Duodenal mucosa (tissue), 2 donors: ENCODE results near the gene GNPDA1.

Experiments used
- H3K27ac ChIP-seq: one replicate; pipeline ENCODE4 v1.7.0; 2013; ENCODE audit warnings: low read depth, low read length
- H3K27me3 ChIP-seq, 2 donors: one replicate each; pipeline ENCODE4 v1.7.0; 2013; ENCODE audit warnings: low read length in 2 of 2, control low read depth in 1 of 2; ENCODE audit not compliant: insufficient read depth in 2 of 2, control insufficient read depth in 1 of 2
- H3K36me3 ChIP-seq, 2 donors: one replicate each; pipeline ENCODE4 v1.7.0; 2013; ENCODE audit warnings: low read length in 2 of 2, control low read depth in 1 of 2; ENCODE audit not compliant: insufficient read depth in 2 of 2, control insufficient read depth in 1 of 2
- H3K4me1 ChIP-seq, 2 donors: one replicate each; pipeline ENCODE4 v1.7.0; 2013; ENCODE audit warnings: low read length in 2 of 2, control low read depth in 1 of 2; ENCODE audit not compliant: insufficient read depth in 2 of 2, control insufficient read depth in 1 of 2
- H3K4me3 ChIP-seq, 2 donors: one replicate each; pipeline ENCODE4 v1.7.0; 2013; ENCODE audit warnings: low read length in 2 of 2, low read depth in 1 of 2
- H3K9ac ChIP-seq, 2 donors: one replicate each; pipeline ENCODE4 v1.7.0; 2013; ENCODE audit warnings: low read length in 2 of 2, low read depth in 1 of 2
- H3K9me3 ChIP-seq, 2 donors: one replicate each; pipeline ENCODE4 v1.7.0; 2013; ENCODE audit warnings: low read length in 2 of 2, control low read depth in 1 of 2; ENCODE audit not compliant: control insufficient read depth in 1 of 2

GNPDA1 gene

GRCh38 chr5:141994511-141995136, 18.2 kb downstream of the GNPDA1 start:
- H3K36me3 ChIP-seq = peaks cover 11 to 23% of the 10 kb centered on the region in 2 donors
- peaks cover 5 to 7% of the 10 kb centered on the region in 2 donors for H3K4me1 ChIP-seq
- H3K9ac ChIP-seq = no peak overlapping the region
- H3K27ac ChIP-seq = no peak overlapping the region
- H3K27me3 ChIP-seq = no peaks in the 10 kb centered on the region
- H3K9me3 ChIP-seq = no peaks in the 10 kb centered on the region
- H3K4me3 ChIP-seq = no peak overlapping the region

- Histone ChIP-seq H3K4me3 (no peak overlapping the region), H3K27ac (no peak overlapping the region), H3K9me3 (no peaks in the 10 kb centered on the region), H3K27me3 (no peaks in the 10 kb centered on the region), H3K36me3 (peaks cover 15 to 33% of the 10 kb centered on the region in 2 donors), H3K4me1 (peaks cover 2 to 4% of the 10 kb centered on the region in 2 donors), H3K9ac (no peak overlapping the region)
Observed at GRCh38 chr5:141992349-141992963, 20.4 kb downstream of the GNPDA1 start.

- H3K9ac ChIP-seq = no peak overlapping the region
- no peak overlapping the region for H3K4me3 ChIP-seq
- no peaks in the 10 kb centered on the region for H3K27me3 ChIP-seq
- H3K36me3 ChIP-seq = peaks cover 28 to 48% of the 10 kb centered on the region in 2 donors
- H3K27ac ChIP-seq = no peak overlapping the region
- H3K4me1 ChIP-seq = no peaks in the 10 kb centered on the region
- no peaks in the 10 kb centered on the region for H3K9me3 ChIP-seq
Observed at GRCh38 chr5:141989720-141990119, 23.1 kb downstream of the GNPDA1 start.

DNA sequence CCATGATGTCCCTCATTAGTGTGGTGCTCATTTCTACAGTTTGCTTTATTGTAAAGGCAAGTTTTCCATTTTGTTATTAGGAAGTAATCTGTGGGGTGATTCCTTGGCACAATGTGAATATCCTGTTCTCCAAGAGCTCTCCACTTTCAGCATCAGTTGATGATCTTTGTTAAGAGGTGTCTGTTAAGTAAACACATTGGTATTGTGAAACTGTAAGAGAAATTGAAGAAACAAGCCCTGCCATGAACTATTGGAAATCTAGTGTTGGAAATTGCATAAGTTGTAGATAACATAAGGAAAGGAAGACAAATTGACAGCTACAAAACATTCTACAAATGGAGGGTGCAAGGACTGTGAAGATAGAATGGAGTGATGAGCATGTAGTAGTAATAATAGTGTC, 26.8 kb downstream of the GNPDA1 start:
- Histone ChIP-seq H3K9ac (no peak overlapping the region), H3K27ac (no peak overlapping the region), H3K4me1 (no peaks in the 10 kb centered on the region), H3K4me3 (no peak overlapping the region), H3K36me3 (peaks cover 31 to 60% of the 10 kb centered on the region in 2 donors), H3K9me3 (no peaks in the 10 kb centered on the region), H3K27me3 (no peaks in the 10 kb centered on the region)

DNA sequence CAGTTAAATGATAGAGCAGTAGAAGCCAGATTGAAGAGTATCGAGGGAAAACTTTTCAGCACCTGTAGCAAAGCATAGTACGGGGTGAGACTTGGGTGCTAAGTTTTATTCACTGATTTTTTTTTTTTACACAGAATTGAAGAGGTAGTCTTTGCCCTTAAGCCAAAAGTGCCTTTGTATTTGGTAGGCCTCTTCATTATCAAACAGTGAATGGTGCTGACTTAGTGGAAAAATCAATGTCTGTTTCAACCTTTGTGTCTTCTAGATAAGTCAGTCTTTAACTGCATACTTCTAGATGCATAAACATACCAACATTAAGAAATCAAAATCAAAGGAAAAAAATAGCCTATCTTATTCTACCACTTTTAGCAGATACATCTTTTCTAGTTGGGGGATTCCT, 30.2 kb downstream of the GNPDA1 start:
- Histone ChIP-seq H3K27ac (no peak overlapping the region), H3K9me3 (no peaks in the 10 kb centered on the region), H3K27me3 (no peaks in the 10 kb centered on the region), H3K4me1 (peaks cover 10 to 14% of the 10 kb centered on the region in 2 donors), H3K36me3 (peaks cover 40 to 72% of the 10 kb centered on the region in 2 donors), H3K4me3 (no peak overlapping the region), H3K9ac (no peak overlapping the region)

- Histone ChIP-seq H3K27ac (no peak overlapping the region), H3K9ac (no peak overlapping the region), H3K9me3 (no peaks in the 10 kb centered on the region), H3K4me1 (peaks cover 10 to 28% of the 10 kb centered on the region in 2 donors), H3K27me3 (no peaks in the 10 kb centered on the region), H3K36me3 (peaks cover 37 to 62% of the 10 kb centered on the region in 2 donors), H3K4me3 (no peak overlapping the region)
Observed at GRCh38 chr5:141978389-141978788, 34.4 kb downstream of the GNPDA1 start.

- peaks cover 35 to 58% of the 10 kb centered on the region in 2 donors for H3K36me3 ChIP-seq
- H3K27ac ChIP-seq = no peak overlapping the region
- peaks cover 10 to 30% of the 10 kb centered on the region in 2 donors for H3K4me1 ChIP-seq
- no peaks in the 10 kb centered on the region for H3K9me3 ChIP-seq
- H3K4me3 ChIP-seq = no peak overlapping the region
- H3K27me3 ChIP-seq = no peaks in the 10 kb centered on the region
- no peak overlapping the region for H3K9ac ChIP-seq
Observed at GRCh38 chr5:141976176-141976575, 36.7 kb downstream of the GNPDA1 start.

GRCh38 chr5:141973871-141974595, 38.8 kb downstream of the GNPDA1 start:
- Histone ChIP-seq H3K27ac (no peak overlapping the region), H3K4me1 (peaks cover 21 to 43% of the 10 kb centered on the region in 2 donors), H3K27me3 (no peaks in the 10 kb centered on the region), H3K36me3 (peaks cover 24 to 45% of the 10 kb centered on the region in 2 donors), H3K4me3 (no peak overlapping the region), H3K9ac (no peak overlapping the region), H3K9me3 (no peaks in the 10 kb centered on the region)

- Histone ChIP-seq H3K27me3 (no peaks in the 10 kb centered on the region), H3K4me3 (peak overlapping the region; percentile 87 to 96), H3K9me3 (no peaks in the 10 kb centered on the region), H3K36me3 (peaks cover 18 to 21% of the 10 kb centered on the region in 2 donors), H3K27ac (peak overlapping the region; percentile 98), H3K9ac (peak overlapping the region; percentile 94 to 99), H3K4me1 (peaks cover 16 to 30% of the 10 kb centered on the region in 2 donors)
Observed at GRCh38 chr5:141969783-141970771, 42.8 kb downstream of the GNPDA1 start.
